Skeletal muscle tissue (tissue), 4 donors: ENCODE results near the gene HUNK. TPM values are rescaled to one million over a fixed set of nuclear protein-coding genes. Genes with fewer than 3 reads are reported as not detected.

Experiments
- H3K27ac ChIP-seq: one replicate; pipeline ENCODE4 v1.7.0; 2013; ENCODE audit warnings: mild to moderate bottlenecking, low read depth, low read length, inconsistent platforms
- H3K27me3 ChIP-seq, 3 donors: one replicate each; pipeline ENCODE4 v1.7.0; 2013; ENCODE audit warnings: low read length in 3 of 3; ENCODE audit not compliant: control insufficient read depth in 3 of 3, insufficient read depth in 3 of 3
- H3K36me3 ChIP-seq, 3 donors: one replicate each; pipeline ENCODE4 v1.7.0; 2013; ENCODE audit warnings: low read length in 3 of 3; ENCODE audit not compliant: control insufficient read depth in 3 of 3, insufficient read depth in 3 of 3
- H3K4me1 ChIP-seq, 3 donors: one replicate each; pipeline ENCODE4 v1.7.0; 2013; ENCODE audit warnings: low read length in 3 of 3, mild to moderate bottlenecking in 3 of 3; ENCODE audit not compliant: control insufficient read depth in 3 of 3, insufficient read depth in 3 of 3
- H3K4me3 ChIP-seq, 3 donors: one replicate each; pipeline ENCODE4 v1.7.0; 2013; ENCODE audit warnings: low read length in 3 of 3
- H3K9ac ChIP-seq, 3 donors: one replicate each; pipeline ENCODE4 v1.7.0; 2013; ENCODE audit warnings: low read length in 3 of 3, mild to moderate bottlenecking in 3 of 3, moderate library complexity in 2 of 3, low read depth in 1 of 3
- H3K9me3 ChIP-seq, 3 donors: one replicate each; pipeline ENCODE4 v1.7.0; 2013; ENCODE audit warnings: low read length in 3 of 3; ENCODE audit not compliant: control insufficient read depth in 3 of 3
- total RNA-seq: library from RNA; depleted of rRNA; stranded (reverse); fragments of >200 nt; gene quantifications from one replicate; pipeline ENCODE4 v1.2.3, GENCODE V29; 2014
- donor health status: Osteomylitis.

The HUNK gene
- total RNA-seq, 1 donor from 2014 or later, result 3.1 TPM

GRCh38 chr21:31892686-31893085 lies 19.9 kb downstream of the HUNK start:
- no peak overlapping the region for H3K27ac ChIP-seq
- no peak overlapping the region for H3K9ac ChIP-seq
- no peaks in the 10 kb centered on the region for H3K27me3 ChIP-seq
- no peak overlapping the region for H3K4me3 ChIP-seq
- no peaks in the 10 kb centered on the region for H3K36me3 ChIP-seq
- peaks cover 0 to 15% (median 0%) of the 10 kb centered on the region in 3 donors for H3K4me1 ChIP-seq
- no peaks in the 10 kb centered on the region for H3K9me3 ChIP-seq

- Histone ChIP-seq H3K36me3 (no peaks in the 10 kb centered on the region), H3K9ac (no peak overlapping the region), H3K4me3 (no peak overlapping the region), H3K4me1 (peaks cover 0 to 15% (median 0%) of the 10 kb centered on the region in 3 donors), H3K27ac (no peak overlapping the region), H3K27me3 (no peaks in the 10 kb centered on the region), H3K9me3 (no peaks in the 10 kb centered on the region)
Measured at GRCh38 chr21:31893851-31894415, 21.1 kb downstream of the HUNK start.

DNA sequence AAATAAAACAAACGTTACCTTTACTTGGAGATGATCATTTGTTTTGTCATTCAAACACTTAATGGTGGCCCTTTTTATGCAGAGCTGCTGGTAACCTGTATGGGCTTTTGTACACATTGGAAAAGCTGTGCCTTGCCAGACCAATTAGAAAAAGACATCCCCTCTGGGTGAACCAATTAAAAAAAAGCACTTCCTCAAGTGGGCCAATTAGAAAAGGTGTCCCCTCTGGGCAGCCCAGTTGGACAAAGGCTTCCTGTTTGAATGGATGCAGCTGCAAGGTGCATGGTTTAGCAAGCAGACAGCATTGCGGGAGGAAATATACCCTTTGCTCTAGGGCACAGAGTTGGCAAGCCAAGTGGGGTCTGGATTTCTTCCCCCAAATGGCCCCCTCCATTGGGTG lies 21.6 kb downstream of the HUNK start:
- Histone ChIP-seq H3K9me3 (no peaks in the 10 kb centered on the region), H3K4me1 (peaks cover 0 to 15% (median 0%) of the 10 kb centered on the region in 3 donors), H3K27ac (no peak overlapping the region), H3K9ac (no peak overlapping the region), H3K4me3 (no peak overlapping the region), H3K27me3 (no peaks in the 10 kb centered on the region), H3K36me3 (no peaks in the 10 kb centered on the region)

GRCh38 chr21:31895077-31895835 lies 22.4 kb downstream of the HUNK start:
- H3K9me3 ChIP-seq, result no peaks in the 10 kb centered on the region
- H3K4me3 ChIP-seq, result no peak overlapping the region
- H3K36me3 ChIP-seq, result no peaks in the 10 kb centered on the region
- H3K27me3 ChIP-seq, result no peaks in the 10 kb centered on the region
- no peak overlapping the region for H3K9ac ChIP-seq
- peaks cover 0 to 15% (median 0%) of the 10 kb centered on the region in 3 donors for H3K4me1 ChIP-seq
- H3K27ac ChIP-seq, result no peak overlapping the region

DNA sequence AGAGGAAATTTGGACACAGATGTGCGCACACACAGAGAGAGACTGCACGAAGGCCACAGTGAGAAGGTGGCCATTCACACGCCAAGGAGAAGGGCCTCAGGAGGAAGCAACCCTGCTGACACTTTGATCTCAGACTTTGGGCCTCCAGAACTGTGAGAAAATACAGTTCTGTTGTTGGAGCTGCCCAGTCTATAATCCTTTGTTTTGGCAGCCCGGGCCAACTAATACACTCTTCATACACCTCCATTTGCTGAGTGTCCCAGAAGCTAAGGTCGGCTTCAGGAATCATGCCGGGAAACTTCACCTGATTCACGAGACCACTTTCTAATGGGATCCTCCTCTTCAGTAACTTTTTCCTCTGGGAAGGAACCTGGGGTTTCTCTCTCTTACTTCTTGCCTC lies 23.2 kb downstream of the HUNK start:
- H3K27ac ChIP-seq, result no peak overlapping the region

GRCh38 chr21:31897311-31897710 lies 24.5 kb downstream of the HUNK start:
- H3K9ac ChIP-seq, result no peak overlapping the region
- H3K27ac ChIP-seq, result no peak overlapping the region
- H3K9me3 ChIP-seq, result no peaks in the 10 kb centered on the region
- H3K4me1 ChIP-seq, result peaks cover 0 to 15% (median 0%) of the 10 kb centered on the region in 3 donors
- no peak overlapping the region for H3K4me3 ChIP-seq
- no peaks in the 10 kb centered on the region for H3K27me3 ChIP-seq
- H3K36me3 ChIP-seq, result no peaks in the 10 kb centered on the region

More for the DNA sequence above, 23.2 kb downstream of the HUNK start:
- Histone ChIP-seq H3K36me3 (no peaks in the 10 kb centered on the region), H3K9me3 (no peaks in the 10 kb centered on the region), H3K9ac (no peak overlapping the region), H3K4me3 (no peak overlapping the region), H3K27me3 (no peaks in the 10 kb centered on the region), H3K4me1 (peaks cover 0 to 15% (median 0%) of the 10 kb centered on the region in 3 donors)

- peaks cover 0 to 15% (median 0%) of the 10 kb centered on the region in 3 donors for H3K4me1 ChIP-seq
- no peaks in the 10 kb centered on the region for H3K27me3 ChIP-seq
- no peak overlapping the region for H3K9ac ChIP-seq
- H3K36me3 ChIP-seq, result no peaks in the 10 kb centered on the region
- H3K9me3 ChIP-seq, result no peaks in the 10 kb centered on the region
- H3K4me3 ChIP-seq, result no peak overlapping the region
- H3K27ac ChIP-seq, result no peak overlapping the region
Measured at GRCh38 chr21:31898933-31899630, 26.3 kb downstream of the HUNK start.

DNA sequence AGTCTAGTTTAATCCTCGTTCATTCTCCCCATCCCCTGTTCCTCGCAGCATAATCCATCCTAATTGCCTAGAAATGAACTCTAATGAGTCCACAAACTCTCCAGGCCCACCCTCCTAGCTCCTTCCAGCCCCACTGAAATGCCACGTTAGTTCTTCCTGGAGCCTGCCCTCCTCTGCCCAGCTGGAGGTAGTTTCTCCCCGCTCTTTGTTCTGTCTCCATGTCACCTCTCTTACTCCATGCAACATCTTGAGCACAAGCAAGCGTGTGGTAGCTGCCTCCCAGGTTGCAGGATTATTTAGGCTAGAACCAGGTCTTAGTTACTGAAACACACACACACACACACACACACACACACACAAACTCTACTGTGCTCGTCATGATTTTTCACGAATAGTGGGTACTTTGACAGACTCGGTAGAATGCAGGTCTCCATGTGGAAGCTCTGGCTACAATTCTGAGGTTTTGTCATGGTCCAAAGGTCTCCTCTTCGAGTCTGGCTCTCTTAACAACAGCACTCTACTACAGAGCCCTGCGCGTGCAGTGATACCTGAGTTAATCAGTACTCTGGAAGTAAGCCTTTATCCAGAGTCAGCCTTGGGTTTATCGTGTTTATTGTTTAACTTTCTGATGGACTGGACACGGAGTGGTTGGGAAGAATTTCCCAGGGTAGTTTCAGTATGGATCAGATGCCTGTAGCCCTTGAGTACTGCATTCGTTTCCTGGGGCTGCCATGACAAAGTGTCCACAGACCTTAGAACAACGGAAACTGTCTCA lies 27.5 kb downstream of the HUNK start:
- H3K27ac ChIP-seq, result no peak overlapping the region
- no peaks in the 10 kb centered on the region for H3K27me3 ChIP-seq
- H3K36me3 ChIP-seq, result no peaks in the 10 kb centered on the region
- H3K4me3 ChIP-seq, result no peak overlapping the region
- no peak overlapping the region for H3K9ac ChIP-seq
- H3K9me3 ChIP-seq, result no peaks in the 10 kb centered on the region
- peaks cover 0 to 12% (median 0%) of the 10 kb centered on the region in 3 donors for H3K4me1 ChIP-seq

- H3K4me3 ChIP-seq, result no peak overlapping the region
- no peak overlapping the region for H3K9ac ChIP-seq
- H3K36me3 ChIP-seq, result no peaks in the 10 kb centered on the region
- no peaks in the 10 kb centered on the region for H3K9me3 ChIP-seq
- H3K27ac ChIP-seq, result no peak overlapping the region
- peaks cover 0 to 8% (median 0%) of the 10 kb centered on the region in 3 donors for H3K4me1 ChIP-seq
- H3K27me3 ChIP-seq, result peaks cover 0 to 4% (median 0%) of the 10 kb centered on the region in 3 donors
Measured at GRCh38 chr21:31901315-31901714, 28.5 kb downstream of the HUNK start.
